Left kidney (tissue), 2 donors: ENCODE measurements around the gene CLSTN1. TPM values are rescaled to one million over a fixed set of nuclear protein-coding genes. Genes with fewer than 3 reads are reported as not detected.

Source experiments
- DNase-seq: peaks from one replicate; pipeline ENCODE4 v3.0.0-alpha.2; 2013
- polyA plus RNA-seq: library from polyadenylated mRNA; unstranded; fragments of 120-200 nt; gene quantifications from one replicate; pipeline ENCODE4 v1.2.1, GENCODE V29; 2013; ENCODE audit not compliant: insufficient read length

CLSTN1 gene
- polyA plus RNA-seq, 1 donor, result 151 TPM

DNA sequence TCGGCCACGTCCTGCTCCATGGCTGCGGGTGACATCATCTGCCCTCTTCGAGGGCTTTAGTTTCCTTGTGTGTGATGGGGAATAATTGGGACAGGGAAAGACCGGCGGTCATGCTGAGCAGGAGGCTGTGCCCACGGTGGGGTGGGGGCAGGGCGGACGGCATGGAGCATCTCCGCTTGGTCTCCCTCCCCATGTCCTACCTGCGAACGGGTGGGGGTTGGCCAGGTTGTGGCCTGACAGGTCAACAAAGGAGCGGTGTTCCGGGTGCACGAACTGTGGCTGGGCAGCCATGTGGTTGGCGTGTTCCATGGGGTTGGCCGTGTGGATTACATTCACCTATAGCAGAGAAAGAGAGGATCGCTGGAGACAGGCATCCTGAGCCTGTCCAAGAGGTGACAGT is 92.2 kb downstream of the CLSTN1 start:
- DNase-seq, result no peak

DNA sequence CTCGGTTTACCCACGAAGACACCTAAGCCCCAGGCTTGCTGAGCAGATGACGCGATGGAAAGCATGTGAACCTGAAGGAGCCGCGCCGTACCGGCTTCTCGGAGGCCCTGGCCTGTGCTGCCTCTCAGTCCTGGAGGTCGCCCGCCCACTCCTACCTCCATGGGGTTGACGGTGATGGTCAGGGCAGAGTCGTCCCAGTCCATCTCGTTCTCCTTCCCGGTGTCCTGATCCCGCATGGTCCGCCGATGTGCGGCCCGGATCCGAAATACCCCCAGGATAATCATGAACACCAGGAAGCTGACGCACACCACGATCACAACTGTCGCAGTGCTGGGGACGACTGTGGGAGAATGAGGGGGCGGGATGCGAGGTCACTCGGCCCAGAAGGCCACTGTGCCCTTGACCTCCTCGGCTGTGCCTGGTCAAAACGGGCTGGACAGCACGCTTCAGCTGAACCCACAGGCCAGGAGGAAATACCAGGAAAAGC is 92.7 kb downstream of the CLSTN1 start:
- DNase-seq, result no peak

DNA sequence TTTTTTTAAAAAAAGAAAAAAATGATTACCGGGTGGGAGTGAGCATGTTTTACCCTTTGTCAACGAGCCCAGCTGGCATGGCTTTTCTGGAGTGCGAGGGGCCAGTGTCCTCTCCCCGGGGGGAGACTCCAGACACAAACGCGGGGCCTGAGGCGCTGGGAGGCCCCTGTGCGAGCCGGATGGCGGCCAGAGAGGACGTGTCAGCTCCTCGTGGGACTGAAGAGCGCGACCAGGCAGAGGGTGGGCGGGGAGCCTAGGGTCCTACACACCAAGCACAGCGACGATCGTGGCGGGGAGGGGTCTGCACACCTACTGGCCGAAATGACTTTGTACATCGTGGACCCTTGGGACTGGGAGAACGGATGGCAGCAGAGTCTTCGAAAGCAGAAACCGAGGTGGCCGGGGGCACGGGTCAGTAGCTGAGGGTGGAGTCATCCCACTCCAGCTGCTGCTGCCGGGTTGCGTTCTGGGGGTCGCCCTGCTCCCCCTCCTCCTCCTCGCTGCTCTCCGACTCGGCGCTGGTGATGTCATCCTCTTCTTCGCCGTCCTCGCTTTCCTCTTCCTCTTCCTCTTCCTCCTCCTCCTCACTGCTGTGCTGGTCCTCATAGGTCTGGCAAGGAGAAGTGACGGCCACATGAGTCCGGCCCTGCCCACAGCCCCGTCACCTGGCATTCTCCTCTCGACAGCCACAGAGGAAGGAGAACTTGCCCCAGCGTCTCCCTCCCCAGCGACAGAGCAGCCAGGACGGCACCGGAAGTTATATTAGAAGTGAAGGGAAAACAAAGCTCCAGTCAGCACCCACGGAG is 93.5 kb downstream of the CLSTN1 start:
- no peak for DNase-seq

- no peak for DNase-seq
These were observed 94.2 kb downstream of the CLSTN1 start for GRCh38 chr1:9729523-9729922.

- DNase-seq, result no peak
These were observed 95.1 kb downstream of the CLSTN1 start for GRCh38 chr1:9728451-9729295.

- no peak for DNase-seq
These were observed 96.7 kb downstream of the CLSTN1 start for GRCh38 chr1:9726905-9727595.

DNA sequence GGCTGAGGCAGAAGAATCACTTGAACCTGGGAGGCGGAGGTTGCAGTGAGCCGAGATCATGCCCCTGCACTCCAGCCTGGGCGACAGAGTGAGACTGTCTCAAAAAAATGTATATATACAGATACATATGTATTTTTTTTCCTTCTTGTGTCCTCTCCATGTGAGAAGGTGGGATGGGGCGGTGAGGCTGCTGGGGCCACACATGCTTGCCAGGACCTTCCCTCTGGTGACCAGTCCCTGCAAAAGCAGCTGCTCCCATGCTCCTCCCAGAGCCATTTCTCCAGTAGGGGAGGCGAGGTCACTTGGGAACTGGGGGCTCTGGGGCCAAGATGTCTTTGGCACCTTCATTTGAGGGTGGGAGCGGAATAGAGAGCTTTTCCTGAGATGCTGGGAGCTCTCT is 97.4 kb downstream of the CLSTN1 start:
- DNase-seq, result no peak

- no peak for DNase-seq
These were observed 98.9 kb downstream of the CLSTN1 start for GRCh38 chr1:9724706-9725476.

DNA sequence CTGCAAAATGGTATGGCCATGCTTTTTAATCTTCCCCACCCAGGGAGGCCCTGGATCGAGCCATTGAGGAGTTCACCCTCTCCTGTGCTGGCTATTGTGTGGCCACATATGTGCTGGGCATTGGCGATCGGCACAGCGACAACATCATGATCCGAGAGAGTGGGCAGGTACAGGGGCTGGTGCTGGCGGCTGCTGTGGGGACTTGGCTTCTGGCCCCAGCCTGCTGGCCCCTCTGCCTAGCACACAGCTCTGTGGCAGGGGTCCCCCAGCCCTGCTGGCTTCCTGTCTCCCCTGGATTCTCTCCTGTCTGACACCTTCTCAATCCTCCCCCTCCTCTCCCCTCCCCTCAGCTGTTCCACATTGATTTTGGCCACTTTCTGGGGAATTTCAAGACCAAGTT is 99.8 kb downstream of the CLSTN1 start:
- DNase-seq, result no peak

GRCh38 chr1:9723068-9723805 is 100.5 kb downstream of the CLSTN1 start:
- DNase-seq, result no peak

DNA sequence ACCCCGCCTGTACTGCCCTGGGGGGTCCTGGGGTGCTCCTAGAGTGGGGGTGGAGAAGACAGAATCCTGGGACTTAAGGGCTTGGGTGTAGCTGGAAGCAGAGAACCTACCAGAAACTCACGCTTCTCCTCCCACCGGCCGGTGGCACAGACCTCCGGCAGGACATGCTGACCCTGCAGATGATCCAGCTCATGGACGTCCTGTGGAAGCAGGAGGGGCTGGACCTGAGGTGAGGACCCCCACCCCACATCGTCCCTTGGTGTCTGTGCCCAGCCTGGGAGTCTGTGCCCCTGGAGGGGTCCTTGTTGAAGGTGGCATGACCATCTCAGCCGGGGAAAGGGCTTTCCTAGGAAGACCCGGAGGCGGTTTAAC is 101.4 kb downstream of the CLSTN1 start:
- DNase-seq, result no peak

DNA sequence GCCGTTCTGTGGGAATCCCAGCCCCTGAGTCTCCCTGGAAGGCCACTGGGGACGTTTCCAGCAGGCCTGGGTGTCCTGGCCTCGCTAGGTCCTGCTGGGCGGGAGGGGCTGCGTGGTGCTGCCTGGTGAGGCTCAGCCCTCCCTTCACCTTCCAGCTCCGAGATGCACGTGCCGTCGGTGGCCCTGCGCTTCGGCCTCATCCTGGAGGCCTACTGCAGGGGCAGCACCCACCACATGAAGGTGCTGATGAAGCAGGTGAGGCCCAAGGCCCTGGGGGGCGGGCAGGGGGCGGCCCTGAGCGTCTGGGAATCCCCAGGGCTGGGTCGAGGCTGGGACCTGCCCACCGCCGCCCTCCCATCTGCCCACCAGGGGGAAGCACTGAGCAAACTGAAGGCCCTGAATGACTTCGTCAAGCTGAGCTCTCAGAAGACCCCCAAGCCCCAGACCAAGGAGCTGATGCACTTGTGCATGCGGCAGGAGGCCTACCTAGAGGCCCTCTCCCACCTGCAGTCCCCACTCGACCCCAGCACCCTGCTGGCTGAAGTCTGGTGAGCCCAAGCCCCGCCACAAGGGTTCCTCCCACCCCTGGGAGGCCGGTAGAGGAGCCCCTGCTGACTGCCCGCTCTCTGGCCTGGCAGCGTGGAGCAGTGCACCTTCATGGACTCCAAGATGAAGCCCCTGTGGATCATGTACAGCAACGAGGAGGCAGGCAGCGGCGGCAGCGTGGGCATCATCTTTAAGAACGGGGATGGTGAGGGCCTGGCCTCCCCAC is 102.0 kb downstream of the CLSTN1 start:
- DNase-seq, result peak; percentile 31

GRCh38 chr1:9720785-9721605 is 102.8 kb downstream of the CLSTN1 start:
- DNase-seq, result no peak

- no peak for DNase-seq
These were observed 103.6 kb downstream of the CLSTN1 start for GRCh38 chr1:9719978-9720722.

GRCh38 chr1:9718006-9718680 is 105.6 kb downstream of the CLSTN1 start:
- DNase-seq, result no peak

GRCh38 chr1:9717193-9718005 is 106.4 kb downstream of the CLSTN1 start:
- peak; percentile 83 for DNase-seq
